ENCODE results near the gene RPUSD2.
"Not testable (repeated sequence)": the region's sequence is repeated elsewhere in the genome, so short reads cannot be mapped to it uniquely, and the experiment has no call there.

Gene RPUSD2

DNA sequence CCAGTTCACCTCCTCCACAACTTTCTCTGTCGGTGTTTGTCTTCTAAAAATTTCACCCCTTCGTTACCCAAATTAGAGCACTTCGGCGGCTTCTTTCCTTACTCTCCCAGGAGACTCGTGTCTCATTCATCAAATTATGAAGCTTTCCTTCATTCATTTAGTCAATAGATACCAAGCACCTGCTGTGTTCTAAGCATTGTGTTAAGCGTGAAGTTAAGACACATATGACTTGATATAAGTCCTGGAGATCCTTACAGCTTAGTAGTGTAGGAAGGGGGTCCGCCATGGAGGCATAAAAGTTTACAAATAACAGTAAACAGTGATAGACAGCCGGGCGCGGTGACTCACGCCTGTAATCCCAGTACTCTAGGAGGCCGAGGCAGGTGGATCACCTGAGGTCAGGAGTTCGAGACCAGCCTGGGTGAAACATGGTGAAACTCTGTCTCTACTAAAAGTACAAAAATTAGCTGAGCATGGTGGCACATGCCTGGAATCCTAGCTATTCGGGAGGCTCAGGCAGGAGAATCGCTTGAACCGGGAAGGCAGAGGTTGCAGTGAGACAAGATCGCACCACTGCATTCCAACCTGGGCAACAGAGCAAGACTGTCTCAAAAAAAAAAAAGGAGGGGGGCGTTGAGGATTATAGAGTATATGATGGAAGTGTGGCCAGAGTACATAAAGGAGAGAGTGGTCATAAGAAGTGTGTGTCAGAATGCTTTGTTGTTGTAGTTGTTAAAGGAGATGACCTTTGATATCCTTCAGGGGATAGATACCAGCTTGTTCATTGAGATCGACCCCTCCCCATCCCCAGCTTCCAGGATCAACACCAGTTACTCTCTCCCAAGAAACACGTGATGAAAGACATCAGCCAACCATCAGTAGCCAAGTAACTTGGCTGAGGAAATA is 3.5 kb upstream of the RPUSD2 start:
- no peak for DNase-seq

DNA sequence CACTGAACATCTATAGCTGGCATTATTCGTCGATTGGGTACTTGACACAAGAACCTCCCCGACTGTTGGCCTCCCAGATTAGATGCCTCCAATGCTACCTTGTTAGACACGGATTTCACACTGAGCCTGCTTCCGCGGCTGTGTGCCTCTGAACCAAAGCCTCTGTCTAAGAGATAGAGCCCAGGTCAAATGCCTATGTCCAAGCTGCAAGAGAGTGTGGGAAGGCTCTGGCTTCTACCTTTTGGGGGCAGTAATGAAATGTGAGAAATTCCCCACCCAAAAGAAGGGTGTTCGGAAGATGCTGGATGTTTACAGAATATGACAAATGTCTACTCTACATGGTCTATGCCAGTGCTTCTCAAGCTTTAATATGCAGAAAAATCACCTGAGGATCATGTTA is 2.0 kb upstream of the RPUSD2 start:
- DNase-seq: no peak

GRCh38 chr15:40575113-40575512 is 6.0 kb downstream of the RPUSD2 start:
- no peak for DNase-seq

DNA sequence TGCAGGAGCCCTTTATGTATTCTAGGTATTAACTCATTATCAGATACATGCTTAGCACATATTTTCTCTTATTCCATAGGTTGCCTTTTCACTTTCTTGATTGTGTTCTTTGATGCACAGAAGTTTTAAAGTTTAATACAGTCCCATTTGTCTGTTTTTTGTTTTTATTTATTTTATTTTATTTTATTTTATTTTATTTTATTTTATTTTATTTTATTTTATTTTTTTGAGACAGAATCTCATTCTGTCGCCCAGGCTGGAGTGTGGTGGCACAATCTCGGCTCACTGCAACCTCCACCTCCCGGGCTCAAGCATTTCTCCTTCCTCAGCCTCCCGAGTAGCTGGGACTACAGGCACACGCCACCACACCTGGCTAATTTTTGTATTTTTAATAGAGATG is 7.8 kb downstream of the RPUSD2 start:
- not testable (repeated sequence) for DNase-seq

DNA sequence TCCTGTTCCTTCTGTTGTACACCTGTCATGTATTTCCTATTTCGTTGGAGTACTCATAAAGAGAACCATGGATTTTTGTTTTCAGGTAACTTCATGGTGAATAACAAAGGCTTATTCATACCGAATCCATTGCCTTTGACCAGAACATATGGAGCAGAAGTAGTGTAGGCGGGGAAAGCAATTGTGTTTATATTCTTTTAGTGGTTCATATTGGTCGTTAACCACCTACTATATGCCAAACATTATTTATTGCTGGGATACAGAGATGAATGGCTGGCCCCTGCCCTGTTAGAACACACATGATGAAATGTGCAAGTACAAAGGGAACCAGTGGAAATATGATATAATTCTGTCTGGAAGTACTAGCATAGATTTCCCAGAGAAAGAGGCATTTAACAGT is 9.8 kb downstream of the RPUSD2 start:
- DNase-seq: no peak

GRCh38 chr15:40581796-40582195 is 12.7 kb downstream of the RPUSD2 start:
- DNase-seq: not testable (repeated sequence)

- peak; percentile 65 for DNase-seq
These were observed 13.7 kb downstream of the RPUSD2 start for GRCh38 chr15:40582726-40583246.

- DNase-seq: no peak
These were observed 15.1 kb downstream of the RPUSD2 start for GRCh38 chr15:40584191-40584590.

- no peak for DNase-seq
These were observed 21.6 kb downstream of the RPUSD2 start for GRCh38 chr15:40590667-40591050.

DNA sequence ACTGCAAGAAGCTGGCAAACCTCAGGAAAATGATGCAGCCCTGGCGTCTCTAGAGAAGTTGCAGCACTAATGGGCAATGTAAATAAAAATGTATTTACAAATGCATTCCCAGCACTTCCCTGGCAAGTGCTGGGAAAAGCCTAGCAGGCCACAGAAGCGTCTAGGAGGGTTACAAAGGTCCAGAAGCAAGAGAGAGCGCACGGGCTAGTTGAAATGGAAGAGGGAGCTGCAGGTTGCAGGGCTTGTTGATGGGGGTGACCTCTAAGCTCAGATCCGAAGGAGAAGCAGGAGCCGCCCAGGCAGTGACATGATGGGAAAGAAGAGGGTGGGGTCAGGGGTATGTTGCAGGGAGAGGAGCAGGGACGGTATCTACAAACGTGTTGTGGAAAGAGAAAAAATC is 22.3 kb downstream of the RPUSD2 start:
- no peak for DNase-seq

- DNase-seq: no peak
These were observed 24.1 kb downstream of the RPUSD2 start for GRCh38 chr15:40593165-40593564.

DNA sequence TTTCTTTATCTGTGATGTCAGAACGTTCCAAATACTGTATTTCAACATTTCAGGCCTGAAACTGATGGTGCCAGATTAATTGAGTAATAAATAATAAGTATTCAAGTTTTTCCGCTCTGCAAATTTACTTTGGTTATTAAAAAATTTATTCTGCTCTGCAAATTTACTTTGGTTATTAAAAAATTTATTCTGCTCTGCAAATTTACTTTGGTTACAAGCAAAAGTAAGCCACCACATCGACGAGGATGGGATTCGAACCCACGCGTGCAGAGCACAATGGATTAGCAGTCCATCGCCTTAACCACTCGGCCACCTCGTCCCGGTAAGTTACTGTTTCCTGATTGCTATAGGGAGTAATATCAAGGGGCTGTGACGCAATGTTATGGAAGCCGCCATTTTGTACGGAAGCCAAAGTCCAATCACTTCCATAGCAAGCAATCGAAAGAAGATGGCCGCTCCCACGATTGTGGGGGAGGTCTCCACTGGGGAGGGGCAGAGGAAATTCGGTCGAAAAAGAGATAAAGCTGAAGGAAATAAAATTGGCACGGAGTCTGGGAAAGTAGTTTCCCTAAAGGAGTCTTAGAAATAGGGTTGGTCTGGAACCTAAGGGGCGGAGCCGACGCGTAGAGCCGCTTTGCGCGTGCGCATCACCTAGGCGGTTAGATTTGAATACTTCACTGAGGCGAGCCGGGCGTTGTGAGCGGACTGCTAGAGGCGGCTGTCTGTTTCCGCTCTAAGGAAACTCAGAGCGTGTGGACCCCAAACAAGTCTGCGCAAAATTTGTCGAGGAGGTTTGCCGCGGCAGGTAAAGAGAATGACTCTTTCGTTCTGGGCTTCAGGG is 24.7 kb downstream of the RPUSD2 start, which contains the start of gene KNL1:
Gene KNL1 (plus strand): TSS at position 662 of the 841 bp plus-strand sequence. CDS start 8,683 bp downstream, outside the sequence.
- peak; percentile 73 for DNase-seq

DNA sequence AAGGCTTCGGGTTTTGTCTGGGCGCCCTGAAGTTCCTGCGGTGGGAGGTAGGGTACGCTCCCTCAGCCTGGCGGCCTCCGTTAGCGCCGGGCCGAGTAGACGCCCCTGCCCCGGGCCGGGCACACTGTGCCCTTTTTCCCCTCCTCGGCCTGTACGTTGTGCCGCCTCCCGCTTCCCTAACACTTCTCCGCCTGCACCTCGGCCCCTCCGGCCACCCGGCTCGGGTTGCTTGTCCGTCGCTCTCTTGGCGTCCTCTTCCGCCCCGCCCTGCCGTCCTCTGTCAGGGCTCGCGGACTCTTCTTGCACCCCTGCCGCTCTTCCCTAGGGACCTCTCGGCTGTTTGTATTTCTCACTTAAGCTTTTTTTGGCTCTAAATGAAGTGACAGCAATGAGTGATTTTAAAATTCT is 25.3 kb downstream of the RPUSD2 start:
- DNase-seq: no peak

DNA sequence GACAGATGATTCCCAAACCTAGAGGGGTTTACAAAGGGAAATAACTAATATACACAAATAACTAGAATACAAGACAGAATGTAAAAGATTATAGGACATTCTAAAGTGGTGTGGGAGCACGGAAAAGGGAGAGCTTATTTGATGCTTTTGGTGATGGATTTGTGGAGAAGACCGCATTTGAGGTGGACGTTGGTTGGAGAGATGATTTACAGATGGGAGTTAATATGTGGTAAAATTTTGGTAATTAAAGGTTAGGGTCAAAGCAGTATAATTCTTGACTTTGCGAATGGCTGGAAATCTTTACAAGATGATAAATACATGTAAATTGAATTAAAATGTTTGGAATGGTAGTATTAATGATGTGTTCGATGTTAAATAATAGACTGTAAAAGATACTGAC is 26.1 kb downstream of the RPUSD2 start:
- no peak for DNase-seq

GRCh38 chr15:40595773-40596172 is 26.7 kb downstream of the RPUSD2 start:
- no peak for DNase-seq

DNA sequence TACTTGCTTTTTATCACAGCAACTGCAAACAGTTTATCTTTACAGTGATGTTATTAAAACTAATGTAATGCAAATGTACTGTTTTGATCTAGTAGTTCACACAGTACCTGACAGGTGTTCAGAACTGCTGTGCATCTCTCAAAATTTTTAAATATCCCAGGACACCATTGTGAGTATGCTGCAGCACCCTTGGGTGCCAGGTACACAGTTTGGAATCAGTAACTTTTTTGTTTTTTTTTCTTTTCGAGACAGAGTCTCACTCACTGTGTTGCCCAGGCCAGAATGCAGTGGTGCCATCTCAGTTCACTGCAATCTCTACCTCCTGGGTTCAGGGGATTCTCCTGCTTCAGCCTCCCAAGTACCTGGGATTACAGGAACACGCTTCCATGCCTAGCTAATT is 27.9 kb downstream of the RPUSD2 start:
- DNase-seq: no peak

DNA sequence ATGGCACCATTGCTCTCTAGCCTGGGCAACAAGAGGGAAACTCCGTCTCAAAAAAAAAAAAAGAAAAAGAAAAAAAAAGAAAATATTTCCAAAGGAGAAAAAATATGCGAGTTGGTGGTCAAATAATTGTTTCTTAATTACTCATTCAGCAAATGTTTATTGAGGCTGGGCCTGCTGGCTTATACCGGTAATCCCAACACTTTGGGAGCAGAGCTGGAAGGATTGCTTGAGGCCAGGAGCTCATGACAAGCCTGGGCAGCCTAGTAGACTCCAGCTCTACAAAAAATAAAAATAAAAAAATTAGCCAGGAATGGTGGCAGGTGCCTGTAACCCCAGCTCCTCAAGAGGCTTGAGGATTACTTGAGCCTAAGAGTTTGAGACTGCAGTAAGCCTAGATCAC is 29.0 kb downstream of the RPUSD2 start:
- no peak for DNase-seq

- DNase-seq: no peak
These were observed 29.6 kb downstream of the RPUSD2 start for GRCh38 chr15:40598672-40599071.

GRCh38 chr15:40600956-40601355 is 31.9 kb downstream of the RPUSD2 start:
- DNase-seq: no peak

GRCh38 chr15:40603935-40604334 is 34.8 kb downstream of the RPUSD2 start:
- DNase-seq: no peak

GRCh38 chr15:40613080-40613479 is 44.0 kb downstream of the RPUSD2 start:
- no peak for DNase-seq

- DNase-seq: no peak
These were observed 48.9 kb downstream of the RPUSD2 start for GRCh38 chr15:40618023-40618422.

GRCh38 chr15:40618906-40619305 is 49.8 kb downstream of the RPUSD2 start:
- DNase-seq: no peak

GRCh38 chr15:40623361-40623760 is 54.3 kb downstream of the RPUSD2 start:
- no peak for DNase-seq
